ACHN (cell line): ENCODE measurements around the gene GAS2L2.
"Not testable (repeated sequence)": the region's sequence is repeated elsewhere in the genome, so short reads cannot be mapped to it uniquely, and the experiment has no call there.

Experiments
- DNase-seq: peaks from one replicate; pipeline ENCODE4 v3.0.0-alpha.2; 2015
- in situ Hi-C: cut with HindIII; loops from 2 replicates; pipeline ENCODE4 v1.10.0; 2017; ENCODE audit warnings: low sequenced_read_pairs, low pct_ligation_motif_present, low pct_unique_long_range_greater_than_20kb

Gene GAS2L2

DNA sequence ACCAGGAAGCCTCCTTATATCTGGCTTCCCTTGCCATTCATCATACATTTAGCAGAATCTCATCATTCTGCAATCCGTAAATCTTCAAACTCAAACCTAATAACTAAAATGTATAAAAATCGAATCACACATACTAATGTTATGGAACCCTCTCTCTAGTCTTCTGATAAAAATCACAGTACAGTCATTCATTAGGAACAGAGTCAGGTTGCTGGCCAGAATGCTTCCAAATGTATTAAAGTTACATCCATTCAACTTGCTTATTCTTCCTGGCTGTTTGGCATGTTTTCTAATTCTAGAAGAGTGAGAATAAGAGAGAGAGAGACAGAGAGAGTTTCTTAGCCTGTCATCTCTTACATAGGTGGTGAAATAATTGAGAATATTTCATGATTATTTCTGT, 38.1 kb downstream of the GAS2L2 start:
- in situ Hi-C loops: no loop called here

DNA sequence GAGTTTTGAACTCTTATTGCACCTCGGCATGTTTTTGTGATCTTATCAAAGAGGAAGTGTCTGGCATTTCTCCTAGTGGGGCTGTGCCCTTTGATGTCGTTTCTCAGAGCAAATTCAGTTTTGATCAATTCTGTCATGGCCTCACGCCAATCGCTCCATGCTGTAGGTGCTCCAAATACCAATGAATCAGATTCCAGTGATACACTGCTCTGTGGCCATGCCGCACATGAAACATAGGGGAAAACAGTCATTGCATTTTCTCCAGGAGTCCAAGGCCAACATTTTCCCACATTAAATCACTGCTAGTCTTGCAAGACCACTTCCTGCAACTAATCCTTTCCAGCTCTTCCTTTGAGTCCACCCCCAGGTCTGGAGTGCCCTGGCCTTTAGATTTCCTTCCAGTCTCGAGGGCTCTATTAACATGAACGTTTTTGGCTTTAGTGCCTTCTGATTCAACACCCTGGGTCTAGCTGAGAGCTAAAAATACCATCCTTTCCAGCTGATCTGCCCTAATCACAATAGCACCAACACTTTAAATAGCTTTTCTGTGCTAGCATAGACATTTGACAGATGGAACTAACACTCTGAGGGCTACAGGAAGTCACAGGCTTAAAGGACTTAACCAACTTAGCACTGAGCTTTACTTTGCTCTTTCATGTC, 39.8 kb downstream of the GAS2L2 start:
- in situ Hi-C loops: no loop called here
- no peak for DNase-seq

More for the DNA sequence above, 38.1 kb downstream of the GAS2L2 start:
- no peak for DNase-seq

DNA sequence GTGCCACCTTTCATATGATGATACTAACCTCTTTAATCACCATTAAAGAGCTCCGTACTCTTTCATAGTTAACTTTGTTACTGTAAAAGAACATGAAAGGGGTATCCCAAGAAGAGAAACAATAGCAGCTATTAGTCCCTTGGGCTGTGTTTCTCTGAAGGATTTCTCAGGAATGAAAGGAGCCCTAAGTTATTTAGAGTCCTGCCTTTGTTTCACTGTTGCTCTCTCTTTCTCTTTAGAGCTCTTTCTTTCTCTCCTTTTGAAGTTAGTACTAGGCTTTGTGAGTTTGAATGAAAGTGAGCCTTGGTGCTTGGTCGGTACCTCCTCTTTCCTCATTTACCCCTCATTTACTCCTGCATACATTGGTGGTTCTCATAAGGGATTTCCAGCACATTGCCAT, 42.1 kb downstream of the GAS2L2 start:
- no peak for DNase-seq
- in situ Hi-C loops: no loop called here

GRCh38 chr17:35709874-35710273, 43.2 kb downstream of the GAS2L2 start:
- in situ Hi-C loops: no loop called here
- no peak for DNase-seq

GRCh38 chr17:35708951-35709350, 44.1 kb downstream of the GAS2L2 start:
- DNase-seq: no peak
- in situ Hi-C loops: no loop called here

DNA sequence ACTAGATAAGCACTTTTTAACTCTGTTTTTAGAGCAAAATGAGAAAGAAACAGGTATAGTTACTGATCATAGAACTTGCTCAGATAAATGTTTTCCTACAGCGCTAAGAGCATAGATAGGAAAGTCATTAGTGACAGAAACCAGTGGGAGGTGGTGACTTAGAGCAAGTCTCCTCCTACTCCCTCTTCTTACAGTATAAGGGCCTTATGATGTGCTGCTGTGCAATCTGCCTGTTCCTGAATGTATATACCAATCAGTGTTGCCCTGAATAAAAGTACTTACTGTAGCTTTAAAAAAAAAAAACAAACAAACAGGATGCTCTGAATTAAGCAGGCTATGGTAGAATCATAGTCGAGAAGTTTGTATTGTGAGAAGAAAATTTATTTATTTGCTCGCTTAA, 44.9 kb downstream of the GAS2L2 start:
- in situ Hi-C loops: no loop called here
- no peak for DNase-seq

DNA sequence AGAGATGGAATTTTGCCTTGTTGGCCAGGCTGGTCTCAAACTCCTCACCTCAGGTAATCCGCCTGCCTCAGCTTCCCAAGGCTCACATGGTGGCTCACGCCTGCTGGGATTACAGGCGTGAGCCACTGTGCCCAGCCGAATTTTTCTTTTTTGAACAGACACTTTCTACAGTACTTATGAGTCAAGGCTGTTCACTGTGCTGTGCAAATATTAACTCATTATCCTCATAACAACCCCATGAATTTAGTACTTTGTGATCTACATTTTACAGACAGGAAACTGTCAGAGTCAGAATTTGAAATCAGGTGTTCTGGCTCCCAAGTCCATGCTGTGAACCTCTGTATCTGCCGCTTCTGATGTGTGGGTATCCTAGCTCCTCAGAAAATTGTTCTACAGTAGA, 47.3 kb downstream of the GAS2L2 start:
- in situ Hi-C loops: no loop called here
- no peak for DNase-seq

GRCh38 chr17:35705230-35705629, 47.8 kb downstream of the GAS2L2 start:
- in situ Hi-C loops: no loop called here
- no peak for DNase-seq

- DNase-seq, in situ Hi-C loops: not testable (repeated sequence)
Measured at GRCh38 chr17:35703308-35703707, 49.7 kb downstream of the GAS2L2 start.

DNA sequence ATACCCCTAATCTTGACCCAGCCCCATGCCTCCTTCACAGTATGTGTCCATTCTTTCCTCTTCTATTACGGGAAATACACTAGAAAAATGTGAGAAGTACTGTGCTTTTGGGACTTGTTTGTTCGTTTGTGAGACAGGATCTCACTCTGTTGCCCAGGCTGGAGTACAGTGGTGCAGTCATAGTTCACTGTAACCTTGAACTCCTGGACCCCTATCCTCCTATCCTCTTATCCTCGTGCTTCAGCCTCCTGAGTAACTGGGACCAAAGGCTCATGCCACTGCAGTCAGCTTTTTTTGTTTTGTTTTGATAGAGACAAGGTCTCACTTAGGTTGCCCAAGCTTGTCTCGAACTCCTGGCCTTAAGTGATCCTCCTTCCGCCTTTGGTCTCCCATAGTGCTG, 51.5 kb downstream of the GAS2L2 start:
- no peak for DNase-seq
- in situ Hi-C loops: no loop called here

DNA sequence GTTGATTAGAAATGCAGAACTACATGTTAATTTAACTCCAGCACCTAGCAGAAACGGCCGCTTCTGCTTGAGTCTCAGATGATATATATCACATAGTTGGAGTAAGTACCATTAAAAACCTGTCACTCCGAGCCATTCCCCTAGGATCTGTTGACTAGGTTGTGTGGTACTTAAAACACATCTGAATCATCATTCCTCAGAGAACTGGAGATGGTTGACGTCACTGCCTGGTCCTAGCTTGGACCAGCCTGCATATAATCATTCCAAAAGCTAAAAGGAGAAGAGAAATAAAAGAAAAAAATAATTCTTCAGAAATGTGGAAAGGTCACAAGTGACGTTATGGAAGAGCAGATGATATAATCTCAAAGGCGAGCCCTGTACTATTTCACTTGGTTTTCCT, 52.9 kb downstream of the GAS2L2 start:
- in situ Hi-C loops: no loop called here
- no peak for DNase-seq

DNA sequence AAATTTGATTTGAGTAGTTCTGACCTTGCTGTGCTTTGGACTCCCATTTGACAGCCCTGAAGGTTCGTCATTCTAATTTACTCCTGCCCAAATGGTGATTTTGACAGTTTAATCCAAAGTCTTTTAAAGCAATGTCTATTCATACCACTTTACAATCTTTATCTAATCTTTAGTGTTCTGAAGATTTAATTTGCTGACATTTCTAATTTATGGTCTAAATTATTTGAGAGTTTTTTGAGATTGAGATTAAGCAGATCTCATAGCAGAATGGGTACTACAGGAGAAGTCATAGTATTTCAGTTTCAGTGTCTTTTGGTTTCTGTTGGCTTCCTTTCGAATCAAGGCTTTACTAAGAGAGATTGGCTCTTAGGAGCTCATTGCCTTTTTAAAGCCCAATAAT, 54.2 kb downstream of the GAS2L2 start:
- in situ Hi-C loops: no loop called here
- DNase-seq: no peak

- in situ Hi-C loops: no loop called here
- no peak for DNase-seq
Measured at GRCh38 chr17:35695613-35696012, 57.4 kb downstream of the GAS2L2 start.

DNA sequence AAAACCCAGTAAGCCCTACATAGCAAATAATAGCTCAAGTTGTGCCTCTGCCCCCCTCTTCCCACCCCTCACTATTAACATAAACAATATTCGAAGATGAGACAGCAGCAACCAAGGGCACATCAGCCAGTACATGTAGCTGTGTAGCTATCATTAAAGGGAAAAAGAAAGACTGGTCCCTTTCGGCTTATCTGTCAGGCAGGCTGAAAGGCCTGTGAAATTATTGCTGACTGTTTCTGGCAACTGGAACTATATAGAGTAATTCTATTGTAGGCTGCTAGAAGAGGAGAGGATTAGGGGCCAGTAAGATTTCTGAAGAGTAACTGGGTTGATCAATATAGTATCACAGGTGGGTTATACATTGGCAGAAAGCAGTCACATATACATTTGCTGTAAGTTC, 58.1 kb downstream of the GAS2L2 start:
- no peak for DNase-seq
- in situ Hi-C loops: no loop called here
